Measurements from ENCODE around the gene KIF26B.

Gene KIF26B

GRCh38 chr1:245608271-245608670 is 453.5 kb downstream of the KIF26B start:
- no peak for ATAC-seq
- no peak overlapping the region for H3K27ac Mint-ChIP-seq
- H3K9me3 Mint-ChIP-seq: no peaks in the 10 kb centered on the region
- no peak overlapping the region for H3K4me3 Mint-ChIP-seq
- H3K36me3 Mint-ChIP-seq: no peaks in the 10 kb centered on the region
- peaks cover 43% of the 10 kb centered on the region for H3K27me3 Mint-ChIP-seq
- H3K4me1 Mint-ChIP-seq: no peaks in the 10 kb centered on the region

DNA sequence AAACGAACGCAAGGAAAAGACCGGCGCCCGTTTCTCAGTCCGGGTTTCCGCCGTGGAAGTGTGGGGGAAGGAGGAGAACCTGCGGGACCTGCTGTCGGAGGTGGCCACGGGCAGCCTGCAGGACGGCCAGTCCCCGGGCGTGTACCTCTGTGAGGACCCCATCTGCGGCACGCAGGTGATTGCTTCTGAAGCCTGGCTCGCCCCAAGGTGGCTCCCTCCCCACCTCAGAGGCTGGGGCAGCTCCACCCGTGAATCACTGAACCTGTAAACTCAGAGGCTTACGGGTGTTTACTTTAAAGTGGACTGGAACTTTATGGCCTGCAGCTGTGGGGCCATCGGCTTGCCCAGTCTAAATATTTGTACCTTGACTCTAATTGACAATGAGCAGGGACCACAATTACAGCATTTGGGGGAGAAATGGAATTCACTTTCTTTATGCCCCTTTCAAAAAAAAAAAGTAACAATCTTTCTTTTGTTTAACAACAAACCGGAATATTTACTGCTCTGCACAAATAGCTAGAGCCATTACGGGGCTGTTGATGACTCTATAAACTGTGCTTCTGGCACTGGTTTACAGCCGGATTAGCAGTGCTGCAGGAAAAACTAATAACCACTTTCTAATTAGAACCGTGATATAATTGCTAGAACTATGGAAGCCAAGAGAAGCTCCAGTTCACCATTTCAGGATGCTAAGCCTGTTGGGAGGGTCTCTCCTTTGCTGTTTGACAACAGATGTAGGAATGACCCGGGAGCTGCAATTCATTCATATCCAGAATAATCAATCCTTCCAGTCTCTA is 454.8 kb downstream of the KIF26B start:
- Mint-ChIP-seq H3K36me3 (no peaks in the 10 kb centered on the region), H3K4me1 (no peaks in the 10 kb centered on the region), H3K27me3 (peaks cover 43% of the 10 kb centered on the region), H3K9me3 (no peaks in the 10 kb centered on the region), H3K27ac (no peak overlapping the region), H3K4me3 (no peak overlapping the region)
- no peak for ATAC-seq

- H3K27ac Mint-ChIP-seq: no peak overlapping the region
- H3K36me3 Mint-ChIP-seq: no peaks in the 10 kb centered on the region
- no peaks in the 10 kb centered on the region for H3K4me1 Mint-ChIP-seq
- H3K9me3 Mint-ChIP-seq: no peaks in the 10 kb centered on the region
- peaks cover 33% of the 10 kb centered on the region for H3K27me3 Mint-ChIP-seq
- H3K4me3 Mint-ChIP-seq: no peak overlapping the region
- ATAC-seq: no peak
These were observed 456.5 kb downstream of the KIF26B start for GRCh38 chr1:245611251-245611650.

DNA sequence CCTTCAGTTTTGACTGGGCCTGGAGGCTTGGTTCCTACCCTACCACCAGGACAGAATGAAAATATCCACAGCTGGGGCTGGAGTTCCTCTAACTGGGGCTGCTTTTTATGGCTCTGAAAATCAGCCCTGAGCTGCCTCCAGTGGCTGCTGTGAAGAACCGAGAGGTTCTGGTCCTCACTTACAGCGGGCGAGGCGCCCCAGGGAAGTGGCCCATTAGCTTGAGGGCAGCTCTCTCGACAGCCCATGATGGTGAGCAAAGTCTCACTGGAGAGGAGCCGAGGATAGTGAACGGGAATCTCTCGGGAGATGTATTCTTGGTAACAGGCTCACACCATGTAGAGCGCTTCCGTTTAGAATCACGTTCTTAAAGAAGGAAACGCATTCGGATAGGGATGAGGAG is 459.7 kb downstream of the KIF26B start:
- no peaks in the 10 kb centered on the region for H3K9me3 Mint-ChIP-seq
- no peak for ATAC-seq
- H3K4me3 Mint-ChIP-seq: no peak overlapping the region
- H3K36me3 Mint-ChIP-seq: no peaks in the 10 kb centered on the region
- no peaks in the 10 kb centered on the region for H3K4me1 Mint-ChIP-seq
- H3K27ac Mint-ChIP-seq: no peak overlapping the region
- peaks cover 24% of the 10 kb centered on the region for H3K27me3 Mint-ChIP-seq

- Mint-ChIP-seq H3K9me3 (no peaks in the 10 kb centered on the region), H3K27me3 (peaks cover 22% of the 10 kb centered on the region), H3K4me3 (no peak overlapping the region), H3K4me1 (no peaks in the 10 kb centered on the region), H3K36me3 (no peaks in the 10 kb centered on the region), H3K27ac (no peak overlapping the region)
- ATAC-seq: no peak
These were observed 460.2 kb downstream of the KIF26B start for GRCh38 chr1:245615001-245615400.

- Mint-ChIP-seq H3K36me3 (no peaks in the 10 kb centered on the region), H3K9me3 (no peaks in the 10 kb centered on the region), H3K27me3 (peaks cover 26% of the 10 kb centered on the region), H3K27ac (peak overlapping the region; percentile 55), H3K4me3 (no peak overlapping the region), H3K4me1 (peaks cover 20% of the 10 kb centered on the region)
- peak; percentile 75 for ATAC-seq
These were observed 466.8 kb downstream of the KIF26B start for GRCh38 chr1:245621589-245621988.

- Mint-ChIP-seq H3K27ac (peak overlapping the region; percentile 55), H3K4me1 (peaks cover 20% of the 10 kb centered on the region), H3K27me3 (peaks cover 28% of the 10 kb centered on the region), H3K36me3 (no peaks in the 10 kb centered on the region), H3K9me3 (no peaks in the 10 kb centered on the region), H3K4me3 (no peak overlapping the region)
- no peak for ATAC-seq
These were observed 467.7 kb downstream of the KIF26B start for GRCh38 chr1:245622332-245623014.

DNA sequence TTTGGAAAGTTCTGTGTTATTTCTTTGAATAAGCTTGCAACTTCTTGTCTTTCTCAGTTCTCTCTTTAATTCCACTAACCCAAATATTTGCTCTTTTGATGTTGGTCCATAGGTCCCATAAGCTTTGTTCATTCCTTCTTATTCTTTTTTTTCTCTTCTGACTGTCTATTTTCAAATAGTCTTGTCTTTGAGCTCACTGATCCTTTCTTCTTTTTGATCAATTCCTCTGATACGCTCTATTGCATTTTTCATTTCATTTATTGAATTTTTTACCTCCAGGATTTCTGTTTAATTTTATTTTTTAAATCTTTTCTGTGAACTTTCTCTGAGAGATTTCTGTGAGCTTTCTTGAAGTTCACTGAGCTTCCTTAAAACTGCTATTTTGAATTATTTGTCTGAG is 486.6 kb downstream of the KIF26B start:
- H3K4me1 Mint-ChIP-seq: peaks cover 23% of the 10 kb centered on the region
- H3K36me3 Mint-ChIP-seq: peaks cover 33% of the 10 kb centered on the region
- H3K4me3 Mint-ChIP-seq: no peak overlapping the region
- H3K27me3 Mint-ChIP-seq: peaks cover 39% of the 10 kb centered on the region
- no peak for ATAC-seq
- no peak overlapping the region for H3K27ac Mint-ChIP-seq
- peaks cover 19% of the 10 kb centered on the region for H3K9me3 Mint-ChIP-seq

GRCh38 chr1:245645406-245645805 is 490.6 kb downstream of the KIF26B start:
- no peak for ATAC-seq
- peaks cover 37% of the 10 kb centered on the region for H3K4me1 Mint-ChIP-seq
- H3K9me3 Mint-ChIP-seq: peaks cover 10% of the 10 kb centered on the region
- peak overlapping the region; percentile 84 for H3K4me3 Mint-ChIP-seq
- H3K27me3 Mint-ChIP-seq: peaks cover 21% of the 10 kb centered on the region
- H3K27ac Mint-ChIP-seq: peak overlapping the region; percentile 87
- H3K36me3 Mint-ChIP-seq: peaks cover 52% of the 10 kb centered on the region

GRCh38 chr1:245645894-245646293 is 491.1 kb downstream of the KIF26B start:
- H3K36me3 Mint-ChIP-seq: peaks cover 54% of the 10 kb centered on the region
- H3K27me3 Mint-ChIP-seq: peaks cover 21% of the 10 kb centered on the region
- ATAC-seq: peak; percentile 86
- peak overlapping the region; percentile 87 for H3K27ac Mint-ChIP-seq
- H3K9me3 Mint-ChIP-seq: peaks cover 10% of the 10 kb centered on the region
- peak overlapping the region; percentile 84 for H3K4me3 Mint-ChIP-seq
- peaks cover 37% of the 10 kb centered on the region for H3K4me1 Mint-ChIP-seq

DNA sequence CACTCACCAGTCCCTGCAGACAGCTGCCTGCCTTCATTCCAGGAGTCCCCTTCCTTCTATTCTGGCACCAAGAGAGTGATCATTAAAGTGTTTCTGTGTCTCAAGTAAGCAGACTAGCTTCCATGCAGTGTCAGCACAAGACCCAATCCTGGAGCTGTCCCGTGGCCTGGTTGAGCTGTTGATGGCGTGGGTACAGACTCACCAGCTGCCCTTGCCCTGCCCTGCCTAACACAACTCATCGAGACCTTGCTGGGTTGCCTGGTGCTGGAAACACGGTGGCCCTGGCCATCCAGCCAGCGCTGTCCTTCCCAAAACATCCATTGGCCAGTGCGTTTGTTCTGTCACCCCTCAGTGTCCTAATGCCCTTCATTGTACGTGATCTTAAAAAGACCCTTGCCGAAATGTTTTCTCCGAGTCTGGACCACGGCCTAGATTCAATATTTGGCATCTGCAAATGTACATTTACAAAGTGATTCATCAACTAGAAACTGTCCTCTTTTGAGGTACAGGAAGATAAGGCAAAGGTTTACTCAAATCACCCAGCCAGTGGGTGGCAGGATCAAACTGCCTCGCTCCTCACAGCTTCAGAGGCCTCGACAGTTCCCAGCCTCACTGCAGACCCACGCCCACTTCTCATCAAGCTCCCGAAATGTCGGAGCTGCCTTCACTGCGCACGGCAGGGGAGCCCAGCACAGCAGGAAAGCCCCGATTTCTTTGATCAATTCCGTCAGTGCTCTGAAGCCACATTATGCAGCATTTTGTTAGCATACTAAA is 494.2 kb downstream of the KIF26B start:
- no peaks in the 10 kb centered on the region for H3K9me3 Mint-ChIP-seq
- peaks cover 43% of the 10 kb centered on the region for H3K4me1 Mint-ChIP-seq
- H3K4me3 Mint-ChIP-seq: peak overlapping the region; percentile 24
- H3K27ac Mint-ChIP-seq: peak overlapping the region; percentile 18
- ATAC-seq: peak; percentile 28
- peaks cover 50% of the 10 kb centered on the region for H3K36me3 Mint-ChIP-seq
- peaks cover 5% of the 10 kb centered on the region for H3K27me3 Mint-ChIP-seq

DNA sequence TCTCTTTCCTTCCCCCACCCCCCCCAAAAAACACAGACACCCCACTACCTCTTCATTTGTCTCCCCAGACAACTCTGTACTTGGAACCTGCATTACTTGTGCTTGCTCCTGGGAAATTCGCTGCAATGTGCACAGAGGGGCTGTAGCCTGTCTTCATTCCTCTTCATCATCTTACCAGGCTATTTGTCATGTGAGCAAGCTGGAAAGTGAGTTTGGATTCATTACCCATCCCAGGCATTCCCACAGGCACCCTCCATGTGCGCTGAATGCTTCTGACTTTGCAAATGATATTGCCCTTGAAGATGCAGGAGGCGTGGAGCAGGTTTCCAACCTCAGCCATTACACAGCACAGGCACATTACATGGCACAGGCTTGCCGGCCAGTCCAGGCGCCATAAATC is 494.9 kb downstream of the KIF26B start:
- no peak for ATAC-seq
- Mint-ChIP-seq H3K27me3 (no peaks in the 10 kb centered on the region), H3K9me3 (no peaks in the 10 kb centered on the region), H3K4me1 (peaks cover 37% of the 10 kb centered on the region), H3K36me3 (peaks cover 47% of the 10 kb centered on the region), H3K27ac (peak overlapping the region; percentile 18), H3K4me3 (peak overlapping the region; percentile 30)

DNA sequence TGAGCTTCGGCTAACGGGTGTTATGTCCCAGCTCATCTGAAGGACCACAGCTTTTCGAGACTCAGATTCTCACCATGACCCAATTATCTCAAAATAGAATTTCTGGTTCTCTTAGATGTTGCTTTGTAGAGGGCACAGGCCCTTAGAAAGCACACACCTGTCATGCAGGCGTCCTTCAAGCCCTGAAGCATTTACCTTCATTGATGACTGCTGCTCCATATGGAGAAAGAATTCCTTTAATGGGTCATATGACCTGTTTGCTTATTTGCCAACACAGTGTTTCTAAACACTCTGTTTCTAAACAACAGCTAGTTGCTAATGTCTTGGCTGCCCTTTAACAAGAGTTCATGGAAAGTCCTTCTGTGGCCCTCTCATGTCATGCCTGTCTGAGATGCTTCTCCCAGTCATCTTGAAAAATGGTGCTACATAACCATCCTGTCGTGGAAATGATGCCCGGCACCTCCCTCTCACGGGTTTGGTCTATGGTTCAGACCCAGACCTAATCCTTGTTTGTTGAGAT is 495.7 kb downstream of the KIF26B start:
- no peaks in the 10 kb centered on the region for H3K27me3 Mint-ChIP-seq
- H3K9me3 Mint-ChIP-seq: no peaks in the 10 kb centered on the region
- H3K36me3 Mint-ChIP-seq: peaks cover 54% of the 10 kb centered on the region
- ATAC-seq: no peak
- H3K27ac Mint-ChIP-seq: no peak overlapping the region
- H3K4me3 Mint-ChIP-seq: no peak overlapping the region
- peaks cover 28% of the 10 kb centered on the region for H3K4me1 Mint-ChIP-seq

DNA sequence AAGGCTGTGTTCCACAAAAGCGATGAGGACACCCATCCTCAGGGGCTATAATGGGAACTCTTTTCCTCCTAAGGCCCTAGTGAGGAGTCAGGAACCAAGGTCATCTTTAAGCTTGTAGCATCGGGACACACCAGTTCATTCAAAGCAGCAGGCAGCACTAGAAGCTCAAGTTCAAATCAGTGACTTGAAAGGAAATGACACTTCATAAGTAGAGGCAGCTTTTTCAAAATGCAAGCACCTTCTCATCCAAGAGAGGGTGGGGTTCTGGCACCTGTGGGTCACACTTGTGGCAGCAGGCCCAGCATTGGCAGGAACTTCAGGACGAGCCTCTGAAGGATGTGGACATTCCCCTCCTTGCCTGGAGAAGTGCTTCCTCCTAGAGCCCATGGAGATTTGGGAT is 496.3 kb downstream of the KIF26B start:
- H3K36me3 Mint-ChIP-seq: peaks cover 54% of the 10 kb centered on the region
- H3K9me3 Mint-ChIP-seq: no peaks in the 10 kb centered on the region
- H3K27me3 Mint-ChIP-seq: no peaks in the 10 kb centered on the region
- no peak overlapping the region for H3K27ac Mint-ChIP-seq
- no peak for ATAC-seq
- H3K4me1 Mint-ChIP-seq: peaks cover 24% of the 10 kb centered on the region
- no peak overlapping the region for H3K4me3 Mint-ChIP-seq

GRCh38 chr1:245652116-245652515 is 497.3 kb downstream of the KIF26B start:
- H3K27ac Mint-ChIP-seq: no peak overlapping the region
- peaks cover 26% of the 10 kb centered on the region for H3K4me1 Mint-ChIP-seq
- H3K27me3 Mint-ChIP-seq: no peaks in the 10 kb centered on the region
- no peak overlapping the region for H3K4me3 Mint-ChIP-seq
- no peak for ATAC-seq
- peaks cover 52% of the 10 kb centered on the region for H3K36me3 Mint-ChIP-seq
- H3K9me3 Mint-ChIP-seq: no peaks in the 10 kb centered on the region

All from stimulated activated memory B cell treated with anti-CD40 and anti-IgM and Interleukin-4, amounts not matched to agents 10 μg/mL and 1 μg/mL and 100 μg/mL, for 72 hours (primary cell).